Left ventricle myocardium inferior (tissue), 1 donor: ENCODE measurements around the gene TOX3. TPM values are rescaled to one million over a fixed set of nuclear protein-coding genes. Genes with fewer than 3 reads are reported as not detected.

Source experiments
- DNase-seq: peaks from one replicate; pipeline ENCODE4 v3.0.0-alpha.2; 2020
- H3K27ac ChIP-seq: fragments of 200-600 bp; replicated peaks from 2 replicates; pipeline ENCODE4 v1.8.0; 2021
- H3K27me3 ChIP-seq: fragments of 200-600 bp; 2 replicates; pipeline ENCODE4 v1.8.0; 2021; ENCODE audit warnings: low read depth
- H3K36me3 ChIP-seq: fragments of 200-600 bp; 2 replicates; pipeline ENCODE4 v1.8.0; 2021
- H3K4me1 ChIP-seq: fragments of 200-600 bp; 2 replicates; pipeline ENCODE4 v1.8.0; 2021
- H3K4me3 ChIP-seq: fragments of 200-600 bp; 2 replicates; pipeline ENCODE4 v1.8.0; 2021; ENCODE audit warnings: mild to moderate bottlenecking, moderate library complexity
- H3K9me3 ChIP-seq: fragments of 200-600 bp; replicated peaks from 2 replicates; pipeline ENCODE4 v1.8.0; 2021
- intact Hi-C: fragments of 100-400 bp; cut with micrococcal nuclease; formaldehyde crosslinking; loops from one replicate; pipeline ENCODE4 v1.11.0; 2022
- total RNA-seq: library from RNA; stranded (reverse); fragmentation: NEBNext Ultra II Directional; extraction: Animal tissue kit (Norgen Biotek cat#: 25700); gene quantifications from one replicate; pipeline ENCODE4 v1.2.1, GENCODE V29; 2021
- TF ChIP-seq, protein P1 (sequence below): fragments of 200-600 bp; IDR thresholded peaks from 2 replicates; pipeline ENCODE4 v1.8.0; 2021; ENCODE audit warnings: antibody characterized with exemption, mild to moderate bottlenecking, borderline replicate concordance
- donor health status: DM: no; HTN: yes; CAD: no; lungs with severe emphysema.

TOX3 gene
- total RNA-seq, 1 donor from 2014 or later, result not detected

GRCh38 chr16:52460639-52461178, 86.2 kb downstream of the TOX3 start:
- TF ChIP-seq, protein P1, sequence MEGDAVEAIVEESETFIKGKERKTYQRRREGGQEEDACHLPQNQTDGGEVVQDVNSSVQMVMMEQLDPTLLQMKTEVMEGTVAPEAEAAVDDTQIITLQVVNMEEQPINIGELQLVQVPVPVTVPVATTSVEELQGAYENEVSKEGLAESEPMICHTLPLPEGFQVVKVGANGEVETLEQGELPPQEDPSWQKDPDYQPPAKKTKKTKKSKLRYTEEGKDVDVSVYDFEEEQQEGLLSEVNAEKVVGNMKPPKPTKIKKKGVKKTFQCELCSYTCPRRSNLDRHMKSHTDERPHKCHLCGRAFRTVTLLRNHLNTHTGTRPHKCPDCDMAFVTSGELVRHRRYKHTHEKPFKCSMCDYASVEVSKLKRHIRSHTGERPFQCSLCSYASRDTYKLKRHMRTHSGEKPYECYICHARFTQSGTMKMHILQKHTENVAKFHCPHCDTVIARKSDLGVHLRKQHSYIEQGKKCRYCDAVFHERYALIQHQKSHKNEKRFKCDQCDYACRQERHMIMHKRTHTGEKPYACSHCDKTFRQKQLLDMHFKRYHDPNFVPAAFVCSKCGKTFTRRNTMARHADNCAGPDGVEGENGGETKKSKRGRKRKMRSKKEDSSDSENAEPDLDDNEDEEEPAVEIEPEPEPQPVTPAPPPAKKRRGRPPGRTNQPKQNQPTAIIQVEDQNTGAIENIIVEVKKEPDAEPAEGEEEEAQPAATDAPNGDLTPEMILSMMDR, result no peak
- Histone ChIP-seq H3K4me3 (no peak overlapping the region), H3K27ac (no peak overlapping the region), H3K9me3 (no peaks in the 10 kb centered on the region), H3K4me1 (no peaks in the 10 kb centered on the region), H3K27me3 (no peaks in the 10 kb centered on the region), H3K36me3 (no peaks in the 10 kb centered on the region)
- no peak for DNase-seq
- intact Hi-C loops, result no loop called here

- no peaks in the 10 kb centered on the region for H3K27me3 ChIP-seq
- no peak overlapping the region for H3K27ac ChIP-seq
- H3K36me3 ChIP-seq, result no peaks in the 10 kb centered on the region
- no peak for DNase-seq
- no peaks in the 10 kb centered on the region for H3K4me1 ChIP-seq
- no peak overlapping the region for H3K4me3 ChIP-seq
- TF ChIP-seq, protein P1, result no peak
- no peaks in the 10 kb centered on the region for H3K9me3 ChIP-seq
- intact Hi-C loops, result no loop called here
Measured at GRCh38 chr16:52456368-52456767, 90.6 kb downstream of the TOX3 start.

- H3K4me1 ChIP-seq, result no peaks in the 10 kb centered on the region
- TF ChIP-seq, protein P1, result no peak
- no peaks in the 10 kb centered on the region for H3K27me3 ChIP-seq
- H3K4me3 ChIP-seq, result no peak overlapping the region
- intact Hi-C loops, result no loop called here
- no peaks in the 10 kb centered on the region for H3K9me3 ChIP-seq
- H3K36me3 ChIP-seq, result no peaks in the 10 kb centered on the region
- DNase-seq, result no peak
- H3K27ac ChIP-seq, result no peak overlapping the region
Measured at GRCh38 chr16:52455549-52456277, 91.2 kb downstream of the TOX3 start.

- DNase-seq, result no peak
- Histone ChIP-seq H3K4me1 (no peaks in the 10 kb centered on the region), H3K36me3 (no peaks in the 10 kb centered on the region), H3K4me3 (no peak overlapping the region), H3K27me3 (no peaks in the 10 kb centered on the region), H3K9me3 (no peaks in the 10 kb centered on the region), H3K27ac (no peak overlapping the region)
- intact Hi-C loops, result no loop called here
- TF ChIP-seq, protein P1, result no peak
Measured at GRCh38 chr16:52453644-52454043, 93.3 kb downstream of the TOX3 start.

DNA sequence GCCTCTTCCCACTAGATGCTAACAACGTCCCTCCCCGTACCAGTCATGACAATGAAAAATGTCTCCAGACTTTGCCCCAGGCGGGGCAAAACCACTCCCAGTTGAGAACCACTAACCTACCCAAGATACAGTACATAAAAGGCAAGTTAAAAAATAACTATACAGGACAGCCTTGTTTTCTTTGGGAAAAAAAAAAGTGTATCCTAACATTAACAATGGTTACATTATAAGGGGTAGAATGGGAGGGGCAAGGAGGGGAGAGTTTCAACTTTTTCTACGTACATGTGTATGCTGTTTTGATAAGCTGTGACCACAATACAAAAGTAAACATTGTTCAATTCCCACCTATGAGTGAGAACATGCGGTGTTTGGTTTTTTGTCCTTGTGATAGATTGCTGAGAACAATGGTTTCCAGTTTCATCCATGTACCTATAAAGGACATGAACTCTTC, 94.9 kb downstream of the TOX3 start:
- no peak for DNase-seq
- Histone ChIP-seq H3K27me3 (no peaks in the 10 kb centered on the region), H3K9me3 (no peaks in the 10 kb centered on the region), H3K4me1 (no peaks in the 10 kb centered on the region), H3K27ac (no peak overlapping the region), H3K36me3 (no peaks in the 10 kb centered on the region), H3K4me3 (no peak overlapping the region)
- TF ChIP-seq, protein P1, result no peak
- intact Hi-C loops, result no loop called here
